ENCODE measurements around the gene ARSB.

Gene ARSB

GRCh38 chr5:78801413-78801812 lies 183.7 kb downstream of the ARSB start:
- no peak for DNase-seq

- no peak for DNase-seq
Measured at GRCh38 chr5:78799266-78800017, 185.7 kb downstream of the ARSB start.

- no peak for DNase-seq
Measured at GRCh38 chr5:78798673-78799029, 186.5 kb downstream of the ARSB start.

- DNase-seq: no peak
Measured at GRCh38 chr5:78797936-78798672, 187.0 kb downstream of the ARSB start.

GRCh38 chr5:78795757-78796156 lies 189.4 kb downstream of the ARSB start:
- DNase-seq: no peak

- DNase-seq: no peak
Measured at GRCh38 chr5:78794693-78795215, 190.4 kb downstream of the ARSB start.

GRCh38 chr5:78793907-78794662 lies 191.0 kb downstream of the ARSB start:
- no peak for DNase-seq

GRCh38 chr5:78792345-78793055 lies 192.6 kb downstream of the ARSB start:
- no peak for DNase-seq

- DNase-seq: no peak
Measured at GRCh38 chr5:78791501-78792100, 193.5 kb downstream of the ARSB start.

GRCh38 chr5:78787783-78788182 lies 197.3 kb downstream of the ARSB start:
- no peak for DNase-seq

GRCh38 chr5:78785454-78785853 lies 199.7 kb downstream of the ARSB start:
- no peak for DNase-seq

GRCh38 chr5:78783434-78784130 lies 201.5 kb downstream of the ARSB start:
- DNase-seq: no peak

- no peak for DNase-seq
Measured at GRCh38 chr5:78782728-78783127, 202.4 kb downstream of the ARSB start.

GRCh38 chr5:78781611-78782286 lies 203.4 kb downstream of the ARSB start:
- DNase-seq: no peak

GRCh38 chr5:78779771-78780616 lies 205.1 kb downstream of the ARSB start:
- DNase-seq: no peak

- no peak for DNase-seq
Measured at GRCh38 chr5:78779262-78779661, 205.8 kb downstream of the ARSB start.

- no peak for DNase-seq
Measured at GRCh38 chr5:78778538-78778937, 206.6 kb downstream of the ARSB start.

- no peak for DNase-seq
Measured at GRCh38 chr5:78777901-78778300, 207.2 kb downstream of the ARSB start.

GRCh38 chr5:78776637-78777036 lies 208.5 kb downstream of the ARSB start:
- no peak for DNase-seq

GRCh38 chr5:78773655-78774054 lies 211.5 kb downstream of the ARSB start:
- DNase-seq: no peak
